ENCODE data around the gene PDIK1L. TPM values are rescaled to one million over a fixed set of nuclear protein-coding genes. Genes with fewer than 3 reads are reported as not detected.
A peak's percentile ranks its signal among the peaks of the same experiment; 100 is the strongest.

PDIK1L gene
- total and polyA plus RNA-seq, 9 of the 15 experiments (the other 6 are each of a cell fraction or from before 2014, with no cell fraction given) = 12.8 to 30.2 (median 21.5) TPM

- TF ChIP-seq TEAD4 (IDR thresholded peaks at IDR 0.05; ENCODE audit: low read length) = no peak
- TF ChIP-seq TEAD4 (CRISPR knock-in tag; IDR thresholded peaks at IDR 0.05; ENCODE audit: borderline replicate concordance) = no peak
- no peak for TF ChIP-seq SOX6 (IDR thresholded peaks at IDR 0.05)
- no peak for TF ChIP-seq ZNF197 (CRISPR knock-in tag; IDR thresholded peaks at IDR 0.05; ENCODE audit: low read depth)
- TF ChIP-seq SP1 (CRISPR knock-in tag; IDR thresholded peaks at IDR 0.05) = peak; percentile 32; the same call in 1 of the 2 replicates
- TF ChIP-seq SNAPC5 (CRISPR knock-in tag; IDR thresholded peaks at IDR 0.05) = no peak
- TF ChIP-seq ZNF449 (CRISPR knock-in tag; IDR thresholded peaks at IDR 0.05) = no peak
- TF ChIP-seq HOXB6 (CRISPR knock-in tag; IDR thresholded peaks at IDR 0.05; ENCODE audit: borderline replicate concordance) = no peak
- no peak for TF ChIP-seq ELF2 (CRISPR knock-in tag; IDR thresholded peaks at IDR 0.05)
- TF ChIP-seq CREB1 (IDR thresholded peaks at IDR 0.05) = no peak
- TF ChIP-seq CREB1 (CRISPR knock-in tag; IDR thresholded peaks at IDR 0.05) = 0 out of 2 replicates have a peak, but pooled peaks have one; percentile 50
- no peak for TF ChIP-seq ZSCAN29 (IDR thresholded peaks at IDR 0.05)
- 0 out of 2 replicates have a peak, but pooled peaks have one; percentile 15 for TF ChIP-seq HDGF (IDR thresholded peaks at IDR 0.05)
- no peak; the same call in 1 of the 2 replicates for TF ChIP-seq BCOR (IDR thresholded peaks at IDR 0.05)
- TF ChIP-seq AFF1 (IDR thresholded peaks at IDR 0.05; ENCODE audit: low read depth in 1 of 2, partially characterized antibody in 2 of 2) = no peak
- TF ChIP-seq USF2 (CRISPR knock-in tag; IDR thresholded peaks at IDR 0.05) = no peak; the same call in 1 of the 2 replicates
- no peak for TF ChIP-seq IRF1 (CRISPR knock-in tag; IDR thresholded peaks at IDR 0.05; ENCODE audit: borderline replicate concordance)
- no peak; the same call in 1 of the 2 replicates for TF ChIP-seq GATAD2B (IDR thresholded peaks at IDR 0.05; ENCODE audit: borderline replicate concordance)
- no peak for TF ChIP-seq ZNF311 (CRISPR knock-in tag; IDR thresholded peaks at IDR 0.05)
Observed at GRCh38 chr1:26145041-26145959, 33.7 kb downstream of the PDIK1L start (continued).
